Left colon (tissue), 2 donors: Measurements from ENCODE around the gene HDAC9. TPM values are rescaled to one million over a fixed set of nuclear protein-coding genes. Genes with fewer than 3 reads are reported as not detected.

Source experiments
- ATAC-seq: fragments of 200-7000 bp; cut with Tn5 transposase; one replicate; pipeline ENCODE4 v1.9.1; 2020; ENCODE audit warnings: mild to moderate bottlenecking, moderate library complexity
- DNase-seq, 2 donors: peaks; one replicate each; pipeline ENCODE4 v3.0.0-alpha.2; 2020
- intact Hi-C, 2 donors: fragments of 100-400 bp; cut with DNase I in 1 of 2; cut with micrococcal nuclease in 1 of 2; formaldehyde crosslinking; loops; one replicate each; pipeline versions ENCODE4 v1.11.2 to v1.14.0; 2022; cut with DNase I, micrococcal nuclease
- total RNA-seq, 2 donors: library from RNA; stranded (reverse); fragmentation: NEBNext Ultra II Directional; extraction: Animal tissue kit (Norgen Biotek cat#: 25700); gene quantifications; one replicate each; pipeline ENCODE4 v1.2.1, GENCODE V29; 2021
- donor health status: DM: no; HTN: no; CAD: no.
- donor health status: DM: yes; HTN: yes; CAD: no.

The HDAC9 gene
- total RNA-seq, 2 donors from 2014 or later = 12.3 to 21.7 TPM

GRCh38 chr7:18675579-18675978 is 180.0 kb downstream of the HDAC9 start:
- intact Hi-C loops = no loop called here
- DNase-seq (no peak), ATAC-seq (no peak)

- DNase-seq = no peak
- intact Hi-C loops = no loop called here
- ATAC-seq = no peak
These were observed 183.7 kb downstream of the HDAC9 start for GRCh38 chr7:18679261-18679660.

DNA sequence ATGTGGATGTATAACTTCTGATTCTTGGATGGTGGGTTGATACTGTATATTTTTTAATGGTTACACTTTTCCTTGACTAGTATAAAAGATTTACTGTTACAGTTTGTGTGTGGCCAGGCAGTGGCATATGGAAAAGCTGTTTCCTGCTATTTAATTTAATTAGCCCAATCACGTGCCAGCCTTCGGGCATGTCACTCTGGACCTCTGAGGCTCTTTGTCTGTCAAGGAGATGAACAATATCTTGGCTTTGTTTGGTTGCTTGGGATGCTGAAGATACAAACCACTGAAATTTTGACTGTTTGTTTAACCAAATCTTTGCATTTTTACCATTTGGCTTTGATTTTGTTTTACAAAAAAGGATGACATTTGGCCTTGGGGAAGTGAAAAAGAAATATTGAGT is 185.0 kb downstream of the HDAC9 start:
- ATAC-seq (no peak), DNase-seq (no peak)
- intact Hi-C loops = no loop called here

- DNase-seq (no peak), ATAC-seq (no peak)
- intact Hi-C loops = no loop called here
These were observed 189.4 kb downstream of the HDAC9 start for GRCh38 chr7:18684916-18685315.

GRCh38 chr7:18685971-18686370 is 190.4 kb downstream of the HDAC9 start:
- intact Hi-C loops = no loop called here
- ATAC-seq (no peak), DNase-seq (no peak)

- no peak for ATAC-seq
- intact Hi-C loops = no loop called here
These were observed 194.0 kb downstream of the HDAC9 start for GRCh38 chr7:18689551-18689950.

GRCh38 chr7:18693406-18693805 is 197.9 kb downstream of the HDAC9 start:
- ATAC-seq (no peak), DNase-seq (no peak)
- intact Hi-C loops = no loop called here

More at GRCh38 chr7:18689551-18689950, 194.0 kb downstream of the HDAC9 start:
- DNase-seq = no peak

DNA sequence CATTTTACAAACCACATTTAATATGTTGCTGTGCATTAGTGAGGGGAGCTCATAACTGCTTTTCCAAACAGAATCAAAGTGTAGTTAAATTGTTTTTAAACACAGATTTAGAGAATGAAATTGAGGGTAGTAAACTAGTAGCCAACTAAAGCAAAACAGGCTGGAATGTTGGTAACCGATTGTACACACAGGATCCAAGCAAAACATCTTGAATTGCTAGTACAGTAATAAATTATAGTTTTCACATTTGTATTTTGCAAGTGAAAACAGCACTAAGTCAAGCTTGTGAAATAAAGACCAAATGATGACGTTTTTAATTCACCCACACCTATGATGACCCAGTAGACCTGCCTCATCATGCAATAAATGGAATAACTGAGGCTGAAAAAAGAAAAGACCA is 198.3 kb downstream of the HDAC9 start:
- DNase-seq = no peak
- no peak for ATAC-seq
- intact Hi-C loops = no loop called here

- DNase-seq = no peak
- intact Hi-C loops = no loop called here
- no peak for ATAC-seq
These were observed 198.9 kb downstream of the HDAC9 start for GRCh38 chr7:18694484-18694883.

- DNase-seq (no peak), ATAC-seq (no peak)
These were observed 199.4 kb downstream of the HDAC9 start for GRCh38 chr7:18694911-18695310.

GRCh38 chr7:18698258-18698734 is 202.7 kb downstream of the HDAC9 start:
- ATAC-seq = no peak
- intact Hi-C loops = no loop called here
- DNase-seq = no peak

More at GRCh38 chr7:18694911-18695310, 199.4 kb downstream of the HDAC9 start:
- intact Hi-C loops = no loop called here

- intact Hi-C loops = no loop called here
These were observed 204.6 kb downstream of the HDAC9 start for GRCh38 chr7:18700147-18700546.

GRCh38 chr7:18702071-18702829 is 206.7 kb downstream of the HDAC9 start:
- no peak for DNase-seq
- no peak for ATAC-seq

More at GRCh38 chr7:18700147-18700546, 204.6 kb downstream of the HDAC9 start:
- DNase-seq (no peak), ATAC-seq (no peak)

DNA sequence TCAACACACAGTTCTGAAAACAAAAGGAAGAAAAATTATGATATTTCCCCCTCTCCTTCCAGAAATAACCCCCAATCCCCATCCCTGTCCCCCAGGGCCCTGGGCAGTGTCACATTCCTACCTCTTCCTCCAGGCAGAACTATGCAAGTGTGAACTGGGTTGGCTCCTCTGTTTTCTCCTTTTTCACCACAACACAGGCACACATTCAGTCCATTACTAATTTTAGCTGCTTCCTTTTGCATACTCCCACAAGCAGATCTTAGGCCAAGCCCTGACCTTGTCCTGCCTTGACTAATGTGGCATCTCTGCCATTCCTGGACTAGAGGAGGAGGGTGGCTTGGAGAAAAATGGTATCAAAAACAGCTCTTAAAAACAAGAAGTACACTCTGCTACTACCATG is 208.1 kb downstream of the HDAC9 start:
- intact Hi-C loops = no loop called here
- DNase-seq (no peak), ATAC-seq (no peak)

More at GRCh38 chr7:18702071-18702829, 206.7 kb downstream of the HDAC9 start:
- intact Hi-C loops = no loop called here

GRCh38 chr7:18706670-18707069 is 211.1 kb downstream of the HDAC9 start:
- ATAC-seq (no peak), DNase-seq (no peak)
- intact Hi-C loops = no loop called here

DNA sequence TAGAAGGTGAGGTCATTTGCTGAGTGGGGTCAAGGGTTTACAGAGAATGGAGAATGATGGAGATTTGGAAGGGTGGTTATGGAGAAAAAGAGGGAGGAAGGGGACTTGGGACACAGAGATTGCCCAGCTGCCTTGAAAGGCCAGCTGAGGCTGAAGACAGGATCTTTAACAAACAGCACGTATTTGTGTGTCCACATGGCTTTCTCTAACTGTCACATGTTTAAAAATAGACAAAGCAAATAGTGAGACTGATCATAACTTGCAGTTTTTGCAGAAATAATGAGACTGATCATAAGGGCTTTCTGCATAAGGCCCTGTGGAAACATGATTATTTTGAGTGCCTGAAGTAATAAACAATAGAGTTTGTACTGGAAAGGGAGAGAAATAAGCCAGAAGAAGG is 212.7 kb downstream of the HDAC9 start:
- intact Hi-C loops = no loop called here
- DNase-seq = no peak
- no peak for ATAC-seq

GRCh38 chr7:18715988-18716387 is 220.4 kb downstream of the HDAC9 start:
- DNase-seq (no peak), ATAC-seq (no peak)
- intact Hi-C loops = no loop called here

GRCh38 chr7:18721429-18721828 is 225.9 kb downstream of the HDAC9 start:
- DNase-seq (no peak), ATAC-seq (no peak)
- intact Hi-C loops = no loop called here

DNA sequence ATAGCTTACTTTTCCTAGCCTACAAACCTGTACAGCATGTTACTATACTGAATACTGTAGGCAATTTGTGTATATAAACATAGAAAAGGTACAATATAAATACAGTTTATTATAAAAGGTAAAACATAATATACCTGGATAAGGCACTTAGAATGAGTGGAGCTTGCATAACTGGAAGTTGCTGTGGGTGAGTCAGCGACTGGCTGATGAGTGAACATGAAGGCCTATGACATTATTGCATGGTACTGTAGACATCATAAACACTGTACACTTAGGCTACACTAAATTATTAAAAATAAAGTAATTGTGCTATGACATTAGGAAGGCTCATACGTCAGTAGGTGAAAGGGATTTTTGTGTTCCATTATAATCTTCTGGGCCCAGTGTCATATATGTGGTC is 228.8 kb downstream of the HDAC9 start:
- ATAC-seq = no peak
- DNase-seq = no peak
- intact Hi-C loops = no loop called here

DNA sequence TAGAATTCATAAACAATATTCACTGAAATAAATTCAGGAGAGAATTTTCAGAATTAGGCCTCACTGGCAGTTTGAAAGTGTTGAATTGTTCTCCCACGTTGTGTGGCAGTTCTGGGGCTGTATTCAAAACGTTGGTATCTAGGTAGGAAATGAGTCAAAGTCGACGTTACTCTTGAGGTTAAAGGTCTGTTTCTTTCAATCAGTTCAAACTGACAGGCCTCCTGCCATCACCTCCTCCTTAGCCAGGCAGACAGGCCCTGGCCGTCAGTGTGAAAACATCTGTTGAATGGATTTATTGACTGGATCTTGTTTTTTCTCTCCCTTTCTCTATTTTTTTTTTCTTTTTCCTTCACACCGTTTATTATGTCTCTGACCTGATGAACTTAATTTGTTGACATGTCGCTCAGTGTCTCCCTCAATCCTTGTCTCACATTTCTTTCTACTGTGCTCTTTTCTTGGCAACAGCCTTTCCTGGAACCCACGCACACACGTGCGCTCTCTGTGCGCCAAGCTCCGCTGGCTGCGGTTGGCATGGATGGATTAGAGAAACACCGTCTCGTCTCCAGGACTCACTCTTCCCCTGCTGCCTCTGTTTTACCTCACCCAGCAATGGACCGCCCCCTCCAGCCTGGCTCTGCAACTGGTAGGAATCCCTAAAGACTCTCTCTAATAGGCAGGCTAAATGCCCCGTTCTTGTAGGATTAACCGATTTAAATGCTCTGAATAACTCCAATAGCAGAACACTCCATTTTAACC is 231.7 kb downstream of the HDAC9 start:
- ATAC-seq (no peak), DNase-seq (no peak)
- intact Hi-C loops = no loop called here
